Epidermal melanocyte (primary cell): Measurements from ENCODE around the gene VMA21.
A peak's percentile ranks its signal among the peaks of the same experiment; 100 is the strongest.

Experiments
- DNase-seq: peaks from one replicate; pipeline ENCODE4 v3.0.0; 2011; ENCODE audit warnings: low spot score; ENCODE audit not compliant: insufficient read length

VMA21 gene, protein sequence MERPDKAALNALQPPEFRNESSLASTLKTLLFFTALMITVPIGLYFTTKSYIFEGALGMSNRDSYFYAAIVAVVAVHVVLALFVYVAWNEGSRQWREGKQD

DNA sequence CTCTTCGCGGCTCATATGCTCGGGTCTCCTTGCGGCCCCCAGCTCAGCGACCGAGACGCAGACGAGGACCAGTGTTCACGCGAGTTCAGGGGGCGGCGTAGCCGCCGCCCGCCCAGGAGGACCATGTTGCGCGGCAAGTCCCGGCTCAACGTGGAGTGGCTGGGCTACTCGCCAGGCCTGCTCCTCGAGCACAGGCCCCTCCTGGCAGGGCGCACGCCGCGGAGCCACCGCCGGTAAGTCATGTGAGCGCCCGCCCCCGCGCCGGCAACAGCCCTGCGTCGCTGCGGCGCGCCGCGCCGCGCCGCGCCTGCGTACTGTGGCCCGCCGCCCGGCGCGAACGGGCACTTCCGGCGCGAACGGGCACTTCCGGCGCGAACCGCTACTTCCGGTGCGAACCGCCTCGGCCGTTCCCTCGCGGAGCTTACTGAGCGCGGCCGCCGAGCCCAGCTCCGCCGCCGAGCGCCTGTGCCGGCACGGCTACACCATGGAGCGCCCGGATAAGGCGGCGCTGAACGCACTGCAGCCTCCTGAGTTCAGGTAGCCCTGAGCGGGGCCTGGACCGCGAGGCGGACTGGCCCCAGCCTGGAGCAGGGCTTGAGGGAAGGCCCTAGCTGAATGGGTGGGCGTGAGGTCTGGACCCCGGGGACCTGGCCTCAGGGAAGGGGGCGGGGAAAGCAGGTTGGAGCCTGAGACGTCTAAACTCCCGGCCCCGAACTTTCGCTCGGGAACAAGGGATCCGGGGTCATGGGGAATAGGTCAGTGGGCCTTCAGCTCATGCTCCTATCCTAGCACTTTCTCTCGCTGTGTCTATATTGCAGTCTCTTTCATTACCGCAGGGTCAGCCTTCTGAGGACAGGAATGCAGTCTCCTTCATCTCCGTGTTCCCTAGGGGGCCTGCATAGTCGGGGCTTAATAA is at the start of gene VMA21:
Gene VMA21, plus strand, starts transcription at position 382 of the 916 bp plus-strand sequence. Its CDS starts 103 bp downstream, at position 485.
- DNase-seq = peak; percentile 31

DNA sequence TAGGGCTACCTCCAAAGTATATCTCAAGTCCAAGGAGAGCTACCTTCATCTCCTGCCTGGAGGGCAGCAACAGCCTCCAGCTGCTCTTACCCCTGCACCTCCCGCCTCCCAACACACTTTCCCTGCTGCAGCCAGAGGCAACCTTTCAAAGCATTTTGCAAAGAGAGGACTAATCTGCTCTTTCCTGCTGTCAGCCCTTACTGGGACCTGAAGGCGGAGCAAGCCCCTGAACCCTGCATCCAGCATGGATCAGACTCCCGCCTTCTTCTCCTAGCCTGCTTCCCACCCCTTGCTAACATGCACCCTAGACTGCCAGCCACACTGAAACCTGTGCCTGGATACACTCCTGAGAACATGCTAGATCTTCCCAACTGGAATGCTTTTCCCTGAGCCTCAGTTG is 37.7 kb upstream of the VMA21 start:
- no peak for DNase-seq

DNA sequence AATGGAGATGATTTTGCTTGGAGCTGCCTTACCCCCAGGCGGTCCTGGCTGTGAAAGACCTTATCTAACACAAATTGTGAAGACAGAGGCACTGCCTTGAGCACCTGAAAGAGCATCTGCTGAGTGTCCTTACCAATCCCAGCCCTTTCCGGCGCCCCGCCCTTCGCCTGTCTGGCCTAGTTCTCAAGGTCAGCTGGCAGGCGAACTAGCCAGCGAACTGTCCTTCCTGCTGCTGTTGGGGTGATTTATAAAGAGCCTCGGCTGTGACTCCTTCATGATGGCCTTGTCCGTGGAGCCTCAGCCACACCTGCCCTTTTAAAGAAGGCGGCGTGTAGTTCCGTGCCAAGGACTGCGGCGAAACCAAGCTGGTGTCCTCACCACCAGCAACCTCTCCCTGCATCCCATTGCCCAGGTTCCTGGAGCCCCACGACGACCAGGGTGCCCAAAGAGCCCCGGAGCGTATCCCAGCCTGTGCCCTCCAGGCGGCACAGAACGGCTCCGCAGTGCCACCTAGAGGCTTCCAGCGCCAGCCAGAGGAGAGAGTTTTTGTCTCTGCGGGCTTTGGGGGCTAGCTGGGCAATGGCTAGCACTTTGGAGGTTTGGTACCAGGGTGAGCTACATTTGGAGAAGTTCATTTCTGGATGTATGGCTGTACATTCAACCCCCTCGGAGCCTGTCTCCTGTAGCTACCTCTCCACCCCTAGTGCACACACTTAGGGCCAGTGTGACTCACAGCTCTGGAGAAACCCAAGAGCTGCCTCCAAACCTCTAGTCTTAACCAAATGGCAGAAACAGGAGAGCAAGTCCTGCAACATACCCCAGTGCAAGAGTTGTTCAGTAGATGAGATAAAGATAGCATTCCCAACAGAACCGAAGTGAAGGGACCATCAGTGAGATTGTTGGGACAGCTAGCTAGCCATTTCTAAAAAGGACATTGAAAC is 36.8 kb upstream of the VMA21 start:
- DNase-seq = no peak

DNA sequence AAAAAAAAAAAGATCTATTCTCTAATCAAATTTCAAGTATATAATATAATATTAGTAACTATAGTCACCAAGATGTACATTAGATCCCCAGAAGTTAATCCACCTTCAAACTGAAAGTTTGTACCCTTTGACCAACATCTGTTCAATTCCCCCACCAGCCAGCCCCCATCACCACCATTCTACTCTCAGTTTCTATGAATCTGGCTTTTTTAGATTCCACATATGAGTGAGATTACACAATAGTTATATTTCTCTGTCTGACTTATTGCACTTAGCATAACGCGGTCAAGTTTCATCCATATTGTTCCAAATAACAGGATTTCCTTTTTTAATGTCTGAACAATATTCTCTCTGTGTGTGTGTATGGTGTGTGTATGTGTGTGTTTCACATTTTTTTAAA is 33.7 kb upstream of the VMA21 start:
- DNase-seq = no peak

DNA sequence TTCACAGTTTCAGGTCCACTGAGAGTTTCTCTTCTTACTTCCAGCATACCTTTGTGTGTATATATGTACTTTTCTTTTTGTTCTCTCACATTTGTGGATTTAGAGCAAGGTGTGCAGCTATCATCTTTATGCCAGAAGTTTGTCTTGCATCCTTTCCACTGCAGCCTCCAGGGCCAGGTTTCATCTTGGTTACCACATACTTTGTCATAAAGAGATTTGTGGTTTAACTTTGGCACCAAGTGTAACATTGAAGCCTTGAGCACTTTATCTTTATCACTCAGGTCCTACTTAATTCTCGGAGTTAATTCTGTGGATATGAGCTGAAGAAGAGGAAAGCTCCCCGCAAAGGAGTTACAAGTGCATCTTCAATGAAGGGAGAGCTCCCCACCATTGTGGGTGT is 31.4 kb upstream of the VMA21 start:
- DNase-seq = no peak

DNA sequence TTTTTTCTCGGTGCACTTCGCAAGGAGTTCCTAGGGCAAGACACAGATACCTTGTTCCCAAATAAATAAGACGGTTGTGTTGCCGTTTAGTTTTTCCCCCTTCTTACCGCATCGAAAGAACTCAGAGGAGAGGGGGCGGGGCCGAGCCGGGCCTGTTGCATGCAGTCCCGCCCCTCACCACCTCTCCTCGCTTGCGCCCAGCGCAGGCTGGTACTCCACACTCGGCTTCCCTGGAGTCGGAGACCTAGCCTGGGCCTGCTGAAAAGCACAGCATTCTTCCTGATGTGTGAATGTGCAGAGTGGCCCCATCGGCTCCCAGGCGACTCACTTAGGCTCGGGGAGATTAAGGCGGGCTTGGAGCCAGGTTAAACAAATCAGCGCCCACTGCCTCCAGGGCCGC is 26.1 kb upstream of the VMA21 start:
- DNase-seq = no peak

DNA sequence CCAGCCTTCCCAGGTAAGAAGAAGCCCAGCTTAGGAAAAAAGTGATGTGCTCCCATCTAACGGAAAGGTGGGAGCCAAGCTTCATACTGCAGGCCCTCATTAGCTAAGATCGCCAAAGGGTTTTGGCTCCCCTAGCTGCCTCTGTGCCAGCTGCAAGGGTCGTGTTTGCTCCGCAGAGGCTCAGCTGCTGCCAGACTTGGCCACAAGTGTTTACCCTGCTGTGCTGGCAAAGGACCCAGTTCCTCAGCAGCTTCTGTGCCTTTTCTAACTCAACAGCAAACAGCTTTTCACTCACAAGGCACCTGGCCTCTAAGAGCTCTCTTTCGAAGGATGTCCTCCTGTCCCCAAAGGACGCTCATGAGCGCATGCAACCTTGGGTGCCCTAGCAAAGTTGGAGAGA is 12.2 kb upstream of the VMA21 start:
- no peak for DNase-seq

DNA sequence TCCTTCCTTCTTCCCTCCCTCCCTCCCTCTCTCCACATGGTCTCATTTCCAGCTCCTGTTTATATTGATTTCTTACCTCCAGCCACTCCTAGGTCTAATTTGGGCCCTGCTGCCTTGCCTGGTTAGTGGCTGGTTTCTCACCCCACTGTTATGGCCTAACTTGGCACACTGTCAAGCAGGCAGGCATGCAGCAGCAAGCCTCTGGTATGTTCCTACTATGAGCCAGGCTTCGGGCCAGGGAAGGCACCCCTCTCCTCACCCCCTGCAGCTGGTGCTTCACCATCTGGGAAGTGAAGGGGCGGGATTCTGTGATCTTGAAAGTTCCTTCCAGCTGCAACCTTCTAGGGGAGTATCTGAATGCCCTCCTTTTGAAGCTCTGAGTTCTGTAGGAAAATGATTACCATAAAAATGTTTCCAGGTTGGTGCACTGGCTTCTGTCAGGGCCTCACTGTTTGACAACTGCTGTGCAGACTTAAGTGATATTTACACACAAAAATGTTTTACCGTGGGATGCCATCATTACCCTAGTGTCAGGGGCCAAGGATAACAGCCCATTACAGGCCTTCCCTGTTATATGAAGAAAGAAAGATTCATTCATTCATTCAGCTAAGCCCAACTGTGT is 10.1 kb upstream of the VMA21 start:
- no peak for DNase-seq

DNA sequence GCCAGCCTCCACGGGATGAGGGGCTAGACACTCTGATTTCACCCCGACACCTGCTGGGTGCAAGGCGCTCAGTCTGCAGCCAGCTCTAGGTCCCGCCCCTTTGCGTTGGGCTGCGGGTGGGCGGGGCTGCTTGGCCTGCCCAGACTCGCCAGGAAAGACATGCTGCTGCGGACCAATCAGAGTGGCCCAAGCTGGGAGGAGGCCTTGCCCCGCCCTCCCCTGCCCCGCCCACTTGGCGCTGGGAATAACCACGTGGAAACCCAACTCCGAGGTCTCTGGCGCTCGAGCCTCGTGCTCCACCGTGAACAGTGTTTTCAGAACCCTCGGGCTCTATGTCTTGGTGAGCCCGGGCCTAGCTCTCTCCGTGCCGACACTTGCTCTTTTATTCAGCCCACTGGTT is 5.3 kb upstream of the VMA21 start:
- DNase-seq = no peak

DNA sequence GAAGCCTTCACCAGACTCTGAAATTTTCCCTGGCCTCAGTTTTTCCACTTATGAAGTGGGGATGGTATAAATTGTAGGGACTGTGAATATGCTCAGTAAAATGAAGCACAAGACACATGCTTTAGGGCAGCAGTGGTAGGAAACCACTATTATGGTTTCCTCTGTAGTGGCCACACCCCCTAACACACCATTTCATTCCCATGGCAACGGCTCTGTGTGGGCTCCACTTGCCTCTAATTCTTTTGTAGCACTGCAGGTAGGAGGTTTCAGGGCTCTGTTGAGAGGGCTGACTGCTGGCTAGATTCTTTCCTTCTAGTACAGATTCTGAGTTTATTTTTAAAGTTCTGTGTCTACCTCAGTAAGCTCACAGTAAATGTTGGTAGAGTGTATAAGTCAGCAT is 3.5 kb upstream of the VMA21 start:
- DNase-seq = no peak

DNA sequence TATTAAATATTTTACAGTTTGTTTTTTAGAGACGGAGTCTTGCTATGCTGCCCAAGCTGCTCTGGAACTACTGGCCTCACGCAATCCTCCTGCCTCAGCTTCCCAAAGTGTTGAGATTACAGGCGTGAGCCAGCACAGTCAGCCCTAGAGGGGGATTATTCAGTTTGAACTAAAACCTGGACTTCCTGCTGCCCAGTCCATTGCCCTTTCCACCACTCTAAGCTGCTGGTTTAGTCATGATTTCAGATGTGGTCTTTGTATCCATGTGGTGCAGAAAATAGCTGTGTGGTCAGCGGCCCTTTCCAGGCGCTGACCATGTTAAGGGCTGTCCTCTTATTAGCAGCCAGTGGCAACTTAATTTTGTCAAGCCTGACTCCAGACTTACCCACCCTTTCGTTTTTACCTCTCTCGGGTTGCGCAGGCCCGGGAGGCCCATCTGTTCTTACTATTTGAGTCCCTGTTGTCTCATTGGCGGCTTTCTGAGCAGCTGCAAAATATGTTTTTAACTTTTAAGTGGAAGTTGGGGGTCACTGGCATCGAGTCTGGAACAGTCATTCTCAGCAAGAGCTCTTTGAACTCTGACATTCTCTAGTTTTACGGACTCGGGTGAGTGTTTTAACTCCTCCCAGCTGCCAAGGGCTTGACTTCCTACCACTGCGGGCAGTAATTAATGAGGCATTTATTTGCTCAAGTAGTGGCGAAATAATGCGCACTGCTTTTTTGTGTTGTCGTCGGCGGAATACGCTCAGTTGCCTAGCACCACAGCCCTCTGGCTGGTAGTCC is 773 bp upstream of the VMA21 start:
- DNase-seq = no peak

DNA sequence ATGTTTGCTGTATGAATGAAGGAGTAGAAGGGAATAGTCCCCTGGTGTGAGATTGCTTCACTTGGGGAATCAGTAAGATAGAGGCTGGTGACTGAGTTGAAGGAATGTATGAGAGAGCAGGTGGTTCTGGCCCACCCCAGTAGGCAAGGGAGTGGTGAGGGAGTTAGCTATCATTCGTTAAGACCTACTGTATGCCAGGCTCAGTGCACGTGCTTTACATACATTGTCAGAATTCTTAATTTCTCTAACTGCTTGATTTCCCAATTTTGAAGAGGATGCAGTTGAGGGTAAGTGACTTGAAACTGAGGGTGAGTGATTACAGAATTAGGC is 700 bp downstream of the VMA21 start:
- DNase-seq = no peak

DNA sequence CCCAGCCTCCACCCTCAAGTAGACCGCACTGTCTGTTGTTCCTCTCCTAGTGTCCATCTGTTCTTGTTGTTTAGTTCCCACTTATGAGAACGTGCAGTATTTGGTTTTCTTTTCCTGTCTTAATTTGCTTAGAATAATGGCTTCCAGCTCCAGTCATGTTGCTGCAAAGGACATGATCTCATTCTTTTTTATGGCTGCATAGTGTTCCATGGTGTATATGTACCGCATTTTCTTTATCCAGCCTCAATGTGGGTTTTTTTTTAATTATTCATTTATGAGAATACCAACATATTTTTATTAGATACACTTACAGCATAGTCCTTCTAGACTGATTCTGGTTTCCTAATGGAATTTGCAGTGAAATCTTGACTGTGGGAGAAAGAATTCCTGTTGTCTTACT is 1.3 kb downstream of the VMA21 start:
- DNase-seq = no peak

DNA sequence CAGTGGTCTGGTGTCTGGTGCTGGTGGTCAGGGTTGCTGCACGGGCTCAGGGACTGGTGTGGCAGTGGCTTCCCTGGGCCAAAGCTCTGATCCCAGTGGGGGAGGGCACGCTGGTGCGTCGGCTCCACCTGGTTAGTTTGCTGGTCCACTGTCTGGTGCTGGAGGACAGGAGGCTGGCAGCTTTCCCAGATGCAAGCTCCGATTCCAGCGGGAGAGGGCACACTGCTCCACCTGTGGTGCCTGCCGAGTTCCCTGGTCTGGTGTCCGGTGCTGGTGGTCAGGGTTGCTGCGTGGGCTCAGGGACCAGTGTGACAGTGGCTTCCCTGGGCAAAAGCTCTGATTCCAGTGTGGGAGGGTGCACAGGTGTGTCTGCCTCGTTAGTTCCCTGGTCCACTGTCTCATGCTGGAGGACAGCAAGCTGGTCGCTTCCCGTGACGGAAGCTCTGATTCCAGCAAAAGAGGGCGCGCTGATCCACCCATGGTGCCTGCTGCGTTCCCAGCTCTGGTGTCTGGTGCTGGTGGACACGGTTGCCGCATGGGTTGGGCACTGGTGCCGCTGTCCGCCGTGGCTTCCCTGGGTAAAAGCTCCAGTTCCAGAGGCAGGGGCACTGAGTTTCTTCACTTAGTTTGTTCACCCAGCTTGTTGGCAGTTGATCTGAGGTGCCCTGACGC is 5.8 kb downstream of the VMA21 start:
- DNase-seq = no peak

DNA sequence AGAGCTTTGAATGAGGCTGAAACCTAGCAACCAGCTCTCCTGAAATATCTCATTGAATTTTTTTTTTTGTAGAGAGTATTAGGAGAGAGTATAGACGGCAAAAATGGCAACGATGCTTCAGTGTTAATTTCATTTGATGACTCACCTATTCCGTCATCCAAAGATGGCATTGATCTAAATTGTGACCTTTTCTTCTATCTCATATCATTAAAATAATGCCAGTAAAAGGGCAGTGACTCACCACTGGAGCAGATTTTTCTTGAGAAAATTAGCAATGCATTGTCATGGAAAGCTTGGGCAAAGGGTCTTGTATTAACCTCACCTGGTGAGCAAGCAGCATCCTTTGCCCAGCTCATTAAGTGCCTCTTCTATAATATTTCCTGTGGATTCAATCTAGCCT is 19.6 kb downstream of the VMA21 start:
- DNase-seq = no peak

DNA sequence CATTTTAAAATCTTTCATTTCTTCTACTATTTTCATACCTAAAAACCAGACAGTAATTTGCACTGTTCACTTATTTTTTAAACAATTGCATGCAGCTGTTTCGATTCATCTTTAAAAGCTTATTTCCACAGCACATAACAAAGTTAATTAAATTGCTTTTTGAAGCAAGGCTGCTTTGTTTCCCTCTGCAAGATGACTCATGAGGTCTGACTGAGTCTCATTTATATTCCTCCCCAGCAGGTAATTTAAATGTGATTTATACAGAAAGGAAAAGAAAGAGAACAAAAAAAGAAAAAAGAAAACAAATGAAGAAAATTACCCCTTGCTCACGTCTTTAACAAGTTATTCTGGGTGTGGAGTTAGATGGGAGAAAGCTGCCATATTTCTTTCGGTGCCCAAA is 22.8 kb downstream of the VMA21 start:
- no peak for DNase-seq

DNA sequence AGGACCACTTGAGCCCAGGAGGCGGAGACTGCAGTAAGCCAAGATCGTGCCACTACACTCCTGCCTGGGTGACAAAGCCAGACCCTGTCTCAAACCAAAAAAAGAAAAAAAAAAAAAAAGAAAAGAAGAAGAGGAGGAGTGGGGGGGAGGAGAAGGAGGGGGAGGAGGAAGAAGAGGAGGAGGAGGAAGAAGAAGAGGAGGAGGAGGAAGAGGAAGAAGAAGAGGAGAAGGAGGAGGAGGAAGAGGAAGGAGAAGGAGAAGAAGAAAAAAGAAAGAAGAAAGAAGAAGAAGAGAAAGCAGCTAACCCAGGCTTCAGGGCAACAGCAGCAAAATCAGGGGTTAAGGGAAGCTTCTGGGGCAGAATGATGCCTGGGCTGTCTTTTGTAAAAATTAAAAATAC is 27.5 kb downstream of the VMA21 start:
- DNase-seq = no peak

DNA sequence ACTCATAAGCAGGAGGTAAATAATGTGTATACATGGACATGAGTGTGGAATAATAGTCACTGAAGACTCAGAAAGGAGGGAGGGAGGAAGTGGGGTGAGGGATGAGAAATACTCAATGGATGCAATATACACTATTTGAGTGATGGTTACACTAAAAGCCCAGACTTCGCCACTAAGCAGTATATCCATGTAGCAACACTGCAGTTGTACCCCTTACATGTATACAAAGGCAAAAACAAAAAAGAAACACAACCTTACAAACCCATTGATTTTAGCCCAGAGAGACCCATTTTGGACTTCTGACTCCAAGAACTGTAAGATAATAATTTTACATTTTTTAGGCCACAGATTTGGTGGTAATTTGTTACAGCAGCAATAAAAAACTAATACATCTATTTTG is 51.5 kb downstream of the VMA21 start:
- DNase-seq = no peak

DNA sequence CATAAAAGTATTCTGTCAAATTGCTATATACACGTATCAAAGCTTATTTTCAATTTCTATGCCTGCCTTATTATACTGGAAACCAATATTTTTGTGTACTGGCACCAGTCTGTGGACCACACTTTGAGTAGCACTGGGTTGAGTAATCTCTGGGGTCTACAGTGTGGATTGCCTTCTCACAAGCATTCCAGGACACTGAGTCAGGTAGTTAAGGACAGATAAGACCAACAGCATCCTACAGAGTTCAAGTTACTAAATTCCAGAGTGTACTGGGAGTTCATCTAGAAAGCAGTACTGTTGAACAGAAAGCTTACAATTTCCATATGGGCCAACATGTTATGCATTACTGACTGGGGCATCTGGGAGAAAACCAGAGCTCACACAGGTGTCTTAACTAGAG is 61.8 kb downstream of the VMA21 start:
- DNase-seq = no peak
